Esophagus muscularis mucosa (tissue), 4 donors: Measurements from ENCODE around the gene SYNPO2. TPM values are rescaled to one million over a fixed set of nuclear protein-coding genes. Genes with fewer than 3 reads are reported as not detected.

ENCODE experiments used
- DNase-seq: peaks from one replicate; pipeline ENCODE4 v3.0.0-alpha.2; 2017; ENCODE audit errors: extremely low spot score
- H3K27ac ChIP-seq, 4 donors: fragments of 200-600 bp; sonication (generic); replicated peaks in 1 of 4; 1 replicate in 3 of 4; 2 replicates in 1 of 4; pipeline ENCODE4 v1.5.1; 2016 to 2019; ENCODE audit warnings: mild to moderate bottlenecking in 1 of 4
- H3K27me3 ChIP-seq, 4 donors: fragments of 200-600 bp; sonication (generic); one replicate each; pipeline versions ENCODE4 v1.5.1 to v1.6.0; 2016 to 2019
- H3K36me3 ChIP-seq, 4 donors: fragments of 200-600 bp; sonication (generic); one replicate each; pipeline ENCODE4 v1.5.1; 2016 to 2019
- H3K4me1 ChIP-seq, 4 donors: fragments of 200-600 bp; sonication (generic); one replicate each; pipeline ENCODE4 v1.5.1; 2016 to 2019
- H3K4me3 ChIP-seq, 4 donors: fragments of 200-600 bp; sonication (generic); 1 replicate in 2 of 4; 2 replicates in 2 of 4; pipeline ENCODE4 v1.5.1; 2016 to 2019; ENCODE audit warnings: mild to moderate bottlenecking in 4 of 4, moderate library complexity in 1 of 4
- H3K9me3 ChIP-seq, 4 donors: fragments of 200-600 bp; sonication (generic); 1 replicate in 3 of 4; 2 replicates in 1 of 4; pipeline ENCODE4 v1.5.1; 2016 to 2019
- EP300 ChIP-seq: sonication (generic); formaldehyde crosslinking; IDR thresholded peaks from one replicate; pipeline ENCODE4 v1.6.1; 2017; ENCODE audit warnings: antibody characterized with exemption
- POLR2A ChIP-seq: fragments of 450-650 bp; IDR thresholded peaks from one replicate; pipeline ENCODE4 v1.6.1; 2017; ENCODE audit warnings: antibody characterized with exemption, moderate library complexity, mild to moderate bottlenecking, low read depth
- POLR2AphosphoS5 ChIP-seq, 2 donors: sonication (generic); formaldehyde crosslinking; IDR thresholded peaks; one replicate each; pipeline ENCODE4 v1.6.1; 2017; ENCODE audit warnings: antibody characterized with exemption in 2 of 2
- WGBS: methylation state at CpG from one replicate; pipeline ENCODE4 v1.1.5; 2018; 5-methylcytosine and 5-hydroxymethylcytosine counted together
- intact Hi-C: fragments of 100-400 bp; cut with DNase I; formaldehyde crosslinking; loops from one replicate; pipeline ENCODE4 v1.15.1; 2023
- total RNA-seq, 4 donors: library from RNA; depleted of rRNA; stranded (reverse); fragments of >200 nt; gene quantifications; one replicate each; pipeline versions ENCODE4 v1.1.0 to v1.2.1, GENCODE V29; 2016
- TF ChIP-seq, protein P1 (sequence below), 3 experiments: fragments of 200-600 bp in 2 of 3; fragments of 450-650 bp in 1 of 3; sonication (generic) in 2 of 3; IDR thresholded peaks; one replicate each; pipeline ENCODE4 v1.5.1; 2017 to 2019; ENCODE audit warnings: antibody characterized with exemption in 3 of 3, mild to moderate bottlenecking in 2 of 3, moderate library complexity in 1 of 3

Gene SYNPO2
- total RNA-seq, 4 donors from 2014 or later = 2,073 to 2,783 (median 2,517) TPM

DNA sequence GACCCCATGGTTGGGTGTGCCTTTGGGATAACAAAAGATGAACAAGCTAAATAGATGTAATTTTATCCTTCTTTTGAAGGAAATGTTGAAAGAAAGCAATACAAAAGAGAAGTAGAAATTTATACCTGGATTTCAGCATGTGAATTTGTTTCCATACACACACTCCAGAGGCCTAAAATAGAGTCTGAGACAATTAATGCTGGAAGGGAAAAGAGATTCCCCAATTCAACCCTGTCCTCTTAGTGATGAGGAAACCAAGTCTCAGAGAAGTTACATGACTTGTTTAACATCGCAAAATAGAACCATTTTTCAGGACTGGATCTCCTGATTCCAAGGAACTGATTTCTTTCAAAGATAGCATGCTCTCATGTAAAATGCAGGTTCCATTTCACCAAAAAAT, 209.7 kb downstream of the SYNPO2 start:
- 96% methylated on average over 1 of the region's 1 CpG for WGBS
- Histone ChIP-seq H3K4me1 (peaks cover 7 to 15% (median 11%) of the 10 kb centered on the region in 4 donors), H3K4me3 (no peak overlapping the region), H3K9me3 (no peaks in the 10 kb centered on the region), H3K27ac (no peak overlapping the region), H3K27me3 (no peaks in the 10 kb centered on the region), H3K36me3 (no peaks in the 10 kb centered on the region)
- DNase-seq = no peak
- TF ChIP-seq POLR2A (no peak), EP300 (no peak), POLR2AphosphoS5 (IDR thresholded peaks at IDR 0.05) (no peak)
- TF ChIP-seq, protein P1, sequence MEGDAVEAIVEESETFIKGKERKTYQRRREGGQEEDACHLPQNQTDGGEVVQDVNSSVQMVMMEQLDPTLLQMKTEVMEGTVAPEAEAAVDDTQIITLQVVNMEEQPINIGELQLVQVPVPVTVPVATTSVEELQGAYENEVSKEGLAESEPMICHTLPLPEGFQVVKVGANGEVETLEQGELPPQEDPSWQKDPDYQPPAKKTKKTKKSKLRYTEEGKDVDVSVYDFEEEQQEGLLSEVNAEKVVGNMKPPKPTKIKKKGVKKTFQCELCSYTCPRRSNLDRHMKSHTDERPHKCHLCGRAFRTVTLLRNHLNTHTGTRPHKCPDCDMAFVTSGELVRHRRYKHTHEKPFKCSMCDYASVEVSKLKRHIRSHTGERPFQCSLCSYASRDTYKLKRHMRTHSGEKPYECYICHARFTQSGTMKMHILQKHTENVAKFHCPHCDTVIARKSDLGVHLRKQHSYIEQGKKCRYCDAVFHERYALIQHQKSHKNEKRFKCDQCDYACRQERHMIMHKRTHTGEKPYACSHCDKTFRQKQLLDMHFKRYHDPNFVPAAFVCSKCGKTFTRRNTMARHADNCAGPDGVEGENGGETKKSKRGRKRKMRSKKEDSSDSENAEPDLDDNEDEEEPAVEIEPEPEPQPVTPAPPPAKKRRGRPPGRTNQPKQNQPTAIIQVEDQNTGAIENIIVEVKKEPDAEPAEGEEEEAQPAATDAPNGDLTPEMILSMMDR (IDR thresholded peaks at IDR 0.05) = no peak
- intact Hi-C loops = no loop called here

- no peaks in the 10 kb centered on the region for H3K36me3 ChIP-seq
- peak overlapping the region in 1 of 4 donors; percentile 26 for H3K27ac ChIP-seq
- WGBS = 64% methylated on average over 1 of the region's 1 CpG
- TF ChIP-seq POLR2A = no peak
- TF ChIP-seq POLR2AphosphoS5 (IDR thresholded peaks at IDR 0.05) = peak in 1 of 2 donors; percentile 31
- no peaks in the 10 kb centered on the region for H3K9me3 ChIP-seq
- intact Hi-C loops = no loop called here
- DNase-seq = no peak
- no peak overlapping the region for H3K4me3 ChIP-seq
- H3K4me1 ChIP-seq = peaks cover 12 to 24% (median 14%) of the 10 kb centered on the region in 4 donors
- no peaks in the 10 kb centered on the region for H3K27me3 ChIP-seq
Measured at GRCh38 chr4:119099227-119099810, 210.7 kb downstream of the SYNPO2 start.

DNA sequence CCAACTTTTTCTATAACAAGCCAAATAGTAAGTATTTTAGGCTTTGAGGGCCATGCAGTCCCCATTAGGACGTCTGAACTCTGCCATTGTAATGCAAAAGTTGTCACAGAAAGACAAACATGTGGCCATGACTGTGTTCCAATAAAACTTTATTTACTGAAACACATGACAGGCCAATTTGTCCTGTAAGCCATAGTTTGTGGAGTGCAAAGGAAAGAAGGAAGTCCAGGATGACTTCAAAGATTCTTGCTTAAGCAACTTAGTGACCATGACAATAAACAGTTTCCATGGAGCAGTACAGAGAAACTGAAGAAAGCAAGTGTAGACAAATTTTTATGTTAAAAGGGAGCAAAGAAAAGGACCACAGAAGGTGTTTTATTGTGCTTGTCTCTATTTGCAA, 212.0 kb downstream of the SYNPO2 start:
- H3K4me1 ChIP-seq = peaks cover 14 to 28% (median 16%) of the 10 kb centered on the region in 4 donors
- 4% methylated on average over 1 of the region's 1 CpG for WGBS

DNA sequence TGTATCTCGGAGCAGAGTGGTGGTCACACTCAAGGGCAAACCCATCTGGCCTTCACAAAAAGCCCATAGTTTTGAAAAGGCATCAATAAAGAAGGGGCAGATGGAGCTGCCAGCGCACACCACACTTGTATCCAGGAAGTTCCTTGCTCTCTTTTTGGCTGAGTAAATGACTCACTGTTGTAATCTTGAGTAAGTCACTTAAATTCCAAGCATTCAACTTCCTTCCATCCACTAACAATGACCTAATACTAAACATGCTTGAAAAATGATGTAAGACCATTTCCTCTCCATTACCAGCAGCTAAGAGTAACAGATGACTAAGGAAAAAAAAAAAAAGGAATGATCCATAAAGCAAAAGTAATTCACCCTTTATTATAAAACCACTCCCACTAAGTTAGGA, 214.6 kb downstream of the SYNPO2 start:
- Histone ChIP-seq H3K27ac (peak overlapping the region; percentile 29 to 57 (median 48)), H3K9me3 (no peaks in the 10 kb centered on the region), H3K4me3 (no peak overlapping the region), H3K4me1 (peaks cover 15 to 40% (median 23%) of the 10 kb centered on the region in 4 donors), H3K27me3 (no peaks in the 10 kb centered on the region), H3K36me3 (no peaks in the 10 kb centered on the region)
- no peak for DNase-seq
- TF ChIP-seq, protein P1 (IDR thresholded peaks at IDR 0.05) = no peak
- TF ChIP-seq POLR2AphosphoS5 (IDR thresholded peaks at IDR 0.05) (peak; percentile 22 to 77), POLR2A (no peak), EP300 (no peak)
- 45% methylated on average over 2 of the region's 2 CpGs for WGBS
- intact Hi-C loops = loop anchor here (5.0 kb wide), 1 partner anchor 109 kb away; the partner anchor contains the start of gene USP53

More for the DNA sequence above, 212.0 kb downstream of the SYNPO2 start:
- no peak overlapping the region for H3K4me3 ChIP-seq
- intact Hi-C loops = loop anchor here (5.0 kb wide), 1 partner anchor 112 kb away; the partner anchor contains the start of gene USP53
- TF ChIP-seq EP300 (no peak), POLR2AphosphoS5 (IDR thresholded peaks at IDR 0.05) (no peak), POLR2A (no peak)
- peak overlapping the region in 1 of 4 donors; percentile 36 for H3K27ac ChIP-seq
- no peak for DNase-seq
- H3K36me3 ChIP-seq = no peaks in the 10 kb centered on the region
- no peaks in the 10 kb centered on the region for H3K9me3 ChIP-seq
- no peaks in the 10 kb centered on the region for H3K27me3 ChIP-seq

DNA sequence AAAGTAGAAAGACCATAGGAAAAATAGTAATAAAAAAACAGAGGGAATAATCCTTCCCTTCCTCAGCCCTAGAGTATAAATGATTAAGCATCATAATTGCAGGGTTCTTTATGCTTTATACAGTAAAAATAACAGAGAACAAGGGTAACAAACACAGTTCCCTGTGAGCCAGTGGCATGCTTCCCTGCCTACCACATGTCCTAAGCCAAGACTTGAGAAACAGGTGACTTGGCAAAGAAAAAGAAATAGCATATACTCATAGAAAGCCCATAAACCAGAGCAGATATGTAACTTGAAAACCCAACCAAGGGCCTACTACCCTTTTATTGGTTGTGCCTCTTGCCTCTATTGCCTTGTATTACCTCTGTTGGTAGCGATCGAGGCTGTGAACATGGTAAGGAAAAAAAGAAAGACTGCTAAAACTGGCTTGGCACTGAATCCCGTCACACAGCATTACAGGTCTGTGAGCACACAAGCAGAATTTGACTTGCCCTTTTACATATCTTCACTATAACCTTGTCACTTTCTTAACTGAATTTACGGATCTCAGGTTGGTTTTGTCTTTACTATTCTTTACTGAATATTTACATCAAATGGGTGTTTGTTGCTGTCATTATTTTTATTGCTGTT, 216.1 kb downstream of the SYNPO2 start:
- Histone ChIP-seq H3K27ac (no peak overlapping the region), H3K4me3 (no peak overlapping the region), H3K4me1 (peaks cover 8 to 34% (median 23%) of the 10 kb centered on the region in 4 donors), H3K9me3 (no peaks in the 10 kb centered on the region), H3K27me3 (no peaks in the 10 kb centered on the region), H3K36me3 (no peaks in the 10 kb centered on the region)
- no peak for DNase-seq
- 94% methylated on average over 4 of the region's 4 CpGs for WGBS
- TF ChIP-seq POLR2AphosphoS5 (IDR thresholded peaks at IDR 0.05) = no peak
- TF ChIP-seq POLR2A = no peak
- no peak for TF ChIP-seq EP300
- TF ChIP-seq, protein P1 (IDR thresholded peaks at IDR 0.05) = no peak
- intact Hi-C loops = loop anchor here (5.0 kb wide), 1 partner anchor 108 kb away; the partner anchor contains the start of gene USP53
